Breast epithelium (tissue), 3 donors: ENCODE measurements around the gene RAD9B.

Source experiments
- POLR2A ChIP-seq: fragments of 450-650 bp; IDR thresholded peaks from one replicate; pipeline ENCODE4 v1.6.1; 2016; ENCODE audit warnings: antibody characterized with exemption, mild to moderate bottlenecking, moderate library complexity
- POLR2AphosphoS5 ChIP-seq, 3 donors: sonication (generic); formaldehyde crosslinking; IDR thresholded peaks; one replicate each; pipeline ENCODE4 v1.6.1; 2017; ENCODE audit warnings: antibody characterized with exemption in 3 of 3
- TF ChIP-seq, protein P1 (sequence below), 3 donors: fragments of 450-650 bp; IDR thresholded peaks; one replicate each; pipeline ENCODE4 v1.5.1; 2016 to 2017; ENCODE audit warnings: antibody characterized with exemption in 3 of 3, mild to moderate bottlenecking in 3 of 3, moderate library complexity in 3 of 3

DNA sequence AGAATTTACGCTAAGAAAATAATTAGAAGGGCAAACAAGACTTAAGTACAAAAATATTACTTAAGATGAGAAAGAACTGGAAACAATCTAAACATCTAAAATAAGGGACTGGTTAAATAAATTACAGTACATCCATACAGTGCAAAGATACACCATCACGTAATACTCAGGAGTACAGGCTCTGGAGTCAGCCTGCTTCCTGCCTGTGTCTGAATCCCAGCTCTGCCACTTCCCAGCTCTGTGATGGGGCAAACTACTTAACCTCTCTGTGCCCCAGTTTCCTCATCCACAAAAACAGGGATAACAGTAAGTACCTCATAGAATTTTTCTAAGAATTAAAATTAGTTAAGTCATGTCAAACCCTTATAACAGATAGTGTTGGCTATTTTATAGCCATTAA, 45.0 kb downstream of the RAD9B start:
- TF ChIP-seq, protein P1, sequence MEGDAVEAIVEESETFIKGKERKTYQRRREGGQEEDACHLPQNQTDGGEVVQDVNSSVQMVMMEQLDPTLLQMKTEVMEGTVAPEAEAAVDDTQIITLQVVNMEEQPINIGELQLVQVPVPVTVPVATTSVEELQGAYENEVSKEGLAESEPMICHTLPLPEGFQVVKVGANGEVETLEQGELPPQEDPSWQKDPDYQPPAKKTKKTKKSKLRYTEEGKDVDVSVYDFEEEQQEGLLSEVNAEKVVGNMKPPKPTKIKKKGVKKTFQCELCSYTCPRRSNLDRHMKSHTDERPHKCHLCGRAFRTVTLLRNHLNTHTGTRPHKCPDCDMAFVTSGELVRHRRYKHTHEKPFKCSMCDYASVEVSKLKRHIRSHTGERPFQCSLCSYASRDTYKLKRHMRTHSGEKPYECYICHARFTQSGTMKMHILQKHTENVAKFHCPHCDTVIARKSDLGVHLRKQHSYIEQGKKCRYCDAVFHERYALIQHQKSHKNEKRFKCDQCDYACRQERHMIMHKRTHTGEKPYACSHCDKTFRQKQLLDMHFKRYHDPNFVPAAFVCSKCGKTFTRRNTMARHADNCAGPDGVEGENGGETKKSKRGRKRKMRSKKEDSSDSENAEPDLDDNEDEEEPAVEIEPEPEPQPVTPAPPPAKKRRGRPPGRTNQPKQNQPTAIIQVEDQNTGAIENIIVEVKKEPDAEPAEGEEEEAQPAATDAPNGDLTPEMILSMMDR (IDR thresholded peaks at IDR 0.05) = no peak
- TF ChIP-seq POLR2A = no peak
- no peak for TF ChIP-seq POLR2AphosphoS5 (IDR thresholded peaks at IDR 0.05)
